Stimulated activated naive CD8-positive, alpha-beta T cell treated with anti-CD3 and anti-CD28 coated beads, Interleukin-15, Interleukin-2, amounts not matched to agents 100 ng/mL and 50 ng/mL, for 24 hours (primary cell): ENCODE data around the gene LPAR3.

Experiments used
- H3K27ac Mint-ChIP-seq: one replicate; pipeline ENCODE4 v1.8.0; 2021; ENCODE audit warnings: mild to moderate bottlenecking, mixed read lengths
- H3K27me3 Mint-ChIP-seq: one replicate; pipeline ENCODE4 v1.8.0; 2021; ENCODE audit warnings: mixed read lengths
- H3K36me3 Mint-ChIP-seq: one replicate; pipeline ENCODE4 v1.8.0; 2021; ENCODE audit warnings: low read depth, mixed read lengths
- H3K4me1 Mint-ChIP-seq: one replicate; pipeline ENCODE4 v1.8.0; 2021; ENCODE audit warnings: low read depth, mixed read lengths
- H3K4me3 Mint-ChIP-seq: one replicate; pipeline ENCODE4 v1.8.0; 2021; ENCODE audit warnings: mild to moderate bottlenecking, mixed read lengths
- H3K9me3 Mint-ChIP-seq: one replicate; pipeline ENCODE4 v1.8.0; 2021; ENCODE audit warnings: mixed read lengths

LPAR3 gene

DNA sequence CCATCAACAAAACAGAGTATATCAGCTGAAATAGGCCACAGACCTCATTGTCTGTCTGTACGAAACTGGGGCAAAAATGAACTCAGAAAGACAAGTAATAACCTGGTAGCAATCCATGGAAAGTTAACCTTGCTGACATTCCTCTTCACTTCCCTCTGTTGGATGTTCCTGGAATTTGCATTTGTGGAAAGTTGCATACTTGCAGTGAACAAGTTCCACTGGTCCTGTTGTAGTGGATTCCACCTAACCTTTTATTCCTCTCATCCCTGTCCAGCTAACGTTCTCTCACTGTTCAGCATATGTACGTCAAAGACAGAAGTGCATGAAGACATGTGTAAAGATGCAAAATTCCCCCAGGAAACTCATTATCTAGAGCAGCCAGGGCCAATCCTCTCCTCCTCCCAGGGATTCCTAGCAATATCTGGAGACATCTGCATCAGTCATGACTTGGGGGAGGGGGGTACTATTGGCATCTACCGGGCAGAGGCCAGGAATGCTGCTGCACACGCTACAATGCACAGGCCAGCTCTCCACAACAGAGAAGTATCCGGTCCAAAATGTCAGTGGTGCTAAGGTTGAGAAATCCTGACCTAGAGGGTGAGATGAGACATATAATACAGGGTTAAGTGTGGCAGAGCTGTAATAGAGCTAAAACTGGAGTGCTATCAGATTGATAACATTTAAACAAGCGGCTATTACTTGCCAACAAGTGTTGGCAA is 8.2 kb downstream of the LPAR3 start:
- Mint-ChIP-seq H3K4me1 (peaks cover 6% of the 10 kb centered on the region), H3K27ac (no peak overlapping the region), H3K36me3 (no peaks in the 10 kb centered on the region)

DNA sequence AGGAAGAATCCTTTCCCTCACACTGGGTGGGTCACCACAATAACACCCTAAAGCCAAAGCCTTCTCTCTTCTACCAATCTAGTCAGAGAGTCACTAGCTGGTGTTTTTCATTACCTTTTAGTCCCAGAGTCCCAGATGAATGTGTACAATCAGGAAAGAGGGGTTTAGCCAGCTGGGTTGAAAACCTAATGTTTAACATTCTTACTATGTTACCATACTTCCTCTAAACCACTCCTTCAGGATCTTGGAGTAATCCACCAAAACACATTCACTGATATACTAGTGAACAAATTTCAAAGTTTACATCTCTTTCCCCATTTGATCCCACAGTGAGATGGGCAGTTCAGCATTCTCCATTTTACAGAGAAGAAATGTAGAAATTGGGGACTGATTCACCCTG is 9.7 kb downstream of the LPAR3 start:
- Mint-ChIP-seq H3K4me1 (no peaks in the 10 kb centered on the region), H3K27me3 (no peaks in the 10 kb centered on the region), H3K9me3 (peaks cover 4% of the 10 kb centered on the region), H3K36me3 (no peaks in the 10 kb centered on the region), H3K4me3 (no peak overlapping the region), H3K27ac (no peak overlapping the region)

More for the DNA sequence above, 8.2 kb downstream of the LPAR3 start:
- H3K4me3 Mint-ChIP-seq, result no peak overlapping the region
- H3K27me3 Mint-ChIP-seq, result no peaks in the 10 kb centered on the region
- H3K9me3 Mint-ChIP-seq, result peaks cover 4% of the 10 kb centered on the region

DNA sequence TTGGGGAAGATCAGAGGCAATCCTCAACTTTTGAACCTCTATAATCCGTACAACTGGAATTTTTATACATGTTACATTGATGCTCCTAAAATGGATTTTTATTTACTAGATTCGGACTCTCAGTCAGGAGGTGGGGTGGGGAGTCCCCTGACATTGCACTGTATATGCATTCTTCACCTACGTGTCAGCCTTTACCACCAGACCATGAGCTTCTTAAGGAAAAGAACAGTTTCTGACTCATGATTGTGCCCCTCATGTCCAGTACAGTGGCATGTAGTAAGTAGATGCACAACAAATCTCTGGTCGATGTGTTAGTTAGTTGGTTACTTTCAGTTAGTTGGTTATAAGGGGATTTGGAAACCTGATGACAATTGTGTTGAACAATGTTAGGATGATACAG is 15.4 kb downstream of the LPAR3 start:
- H3K27ac Mint-ChIP-seq, result no peak overlapping the region
- no peaks in the 10 kb centered on the region for H3K27me3 Mint-ChIP-seq
- no peak overlapping the region for H3K4me3 Mint-ChIP-seq
- no peaks in the 10 kb centered on the region for H3K36me3 Mint-ChIP-seq
- peaks cover 5% of the 10 kb centered on the region for H3K4me1 Mint-ChIP-seq
- peaks cover 4% of the 10 kb centered on the region for H3K9me3 Mint-ChIP-seq

DNA sequence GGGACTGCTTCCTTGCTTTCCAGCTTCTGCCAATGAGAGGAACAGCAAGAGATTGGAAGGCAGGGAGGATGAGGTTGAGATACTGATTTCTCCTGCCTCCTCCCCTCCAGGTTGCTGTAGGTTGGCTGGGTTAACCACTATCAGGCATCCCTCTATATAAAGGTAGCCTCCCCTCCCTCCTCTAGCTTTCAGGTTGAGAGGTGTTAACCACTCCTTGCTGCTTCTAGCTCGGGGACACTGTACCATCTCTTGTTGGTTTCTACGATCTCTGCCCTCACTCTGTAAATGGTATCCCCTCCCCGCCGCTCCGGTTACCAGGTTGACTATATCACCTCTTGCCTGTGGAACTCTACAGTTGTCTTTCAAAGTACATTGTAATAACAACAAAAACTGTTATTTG is 16.7 kb downstream of the LPAR3 start:
- no peaks in the 10 kb centered on the region for H3K36me3 Mint-ChIP-seq
- H3K4me1 Mint-ChIP-seq, result peaks cover 5% of the 10 kb centered on the region
- H3K4me3 Mint-ChIP-seq, result no peak overlapping the region
- H3K9me3 Mint-ChIP-seq, result peaks cover under 1% of the 10 kb centered on the region
- H3K27ac Mint-ChIP-seq, result no peak overlapping the region
- H3K27me3 Mint-ChIP-seq, result peaks cover 7% of the 10 kb centered on the region

DNA sequence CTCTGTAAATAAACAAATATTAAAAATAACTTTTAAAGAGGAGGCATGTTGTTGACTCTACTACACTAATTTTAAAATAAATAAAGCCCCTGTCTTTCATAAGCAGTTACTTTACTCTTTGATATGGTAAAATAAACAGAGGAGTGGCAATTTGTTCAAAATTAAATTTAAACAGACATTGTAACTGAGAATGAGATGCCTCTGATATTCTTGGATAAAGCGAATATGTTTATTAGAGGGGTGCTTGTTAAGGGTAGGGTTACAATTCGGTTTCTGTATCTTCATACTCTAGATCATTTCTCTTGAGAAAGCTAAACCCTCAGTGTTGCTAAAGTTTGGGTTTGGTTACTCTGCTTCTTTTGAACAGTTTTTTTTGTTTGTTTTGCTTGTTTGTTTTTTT is 19.6 kb downstream of the LPAR3 start:
- no peak overlapping the region for H3K27ac Mint-ChIP-seq
- no peak overlapping the region for H3K4me3 Mint-ChIP-seq
- peaks cover 14% of the 10 kb centered on the region for H3K27me3 Mint-ChIP-seq
- no peaks in the 10 kb centered on the region for H3K36me3 Mint-ChIP-seq
- H3K9me3 Mint-ChIP-seq, result no peaks in the 10 kb centered on the region
- H3K4me1 Mint-ChIP-seq, result peaks cover 5% of the 10 kb centered on the region

DNA sequence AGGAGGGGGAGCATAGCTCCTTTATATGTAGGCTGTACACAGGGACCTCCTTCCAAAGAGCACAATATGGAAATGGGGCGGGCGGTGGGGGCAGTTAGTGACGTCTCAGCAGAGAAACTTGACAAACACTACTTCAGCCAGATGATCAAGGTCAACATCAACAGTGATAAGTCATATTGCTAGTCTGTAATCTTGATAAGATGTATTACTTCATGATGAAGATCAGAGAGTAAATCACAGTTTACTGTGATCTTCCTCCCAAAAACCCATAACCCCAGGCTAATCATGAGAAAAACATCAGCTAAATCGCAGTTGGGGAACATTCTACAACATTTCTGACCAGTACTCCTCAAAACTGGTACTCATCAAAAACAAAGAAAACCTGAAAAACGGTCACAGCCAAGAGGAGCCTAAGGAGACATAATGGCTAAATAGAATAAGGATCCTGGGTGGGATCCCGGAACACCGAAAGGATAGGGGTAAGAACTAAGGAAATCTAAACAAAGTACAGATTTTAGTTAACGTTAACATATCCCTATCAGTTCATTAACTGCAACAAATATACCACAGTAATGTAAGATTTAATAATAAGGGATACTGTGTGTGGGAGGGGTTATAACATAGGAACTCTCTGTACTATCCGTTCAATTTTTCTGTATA is 20.2 kb downstream of the LPAR3 start:
- Mint-ChIP-seq H3K27me3 (peaks cover 14% of the 10 kb centered on the region), H3K9me3 (no peaks in the 10 kb centered on the region), H3K36me3 (no peaks in the 10 kb centered on the region), H3K4me3 (no peak overlapping the region), H3K27ac (no peak overlapping the region), H3K4me1 (peaks cover 5% of the 10 kb centered on the region)

DNA sequence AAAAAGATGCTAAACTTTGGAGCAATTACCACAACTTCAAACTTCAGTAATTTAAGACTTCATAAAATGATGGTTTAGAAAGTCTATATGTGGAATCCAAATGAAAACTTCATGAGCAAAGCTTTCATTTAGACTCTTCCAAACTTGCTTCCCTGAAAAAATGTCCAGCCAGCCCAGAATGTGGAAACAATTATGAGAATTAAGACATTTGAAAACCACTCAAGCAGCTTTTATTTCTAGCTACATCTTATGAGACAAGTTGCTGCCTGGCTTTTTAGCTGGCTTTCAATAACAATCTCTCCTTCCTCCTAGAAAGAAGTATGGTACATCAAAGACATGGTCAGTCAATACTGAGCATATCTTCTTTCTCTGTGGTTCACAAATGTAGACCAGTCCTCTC is 21.8 kb downstream of the LPAR3 start:
- no peak overlapping the region for H3K27ac Mint-ChIP-seq
- H3K4me1 Mint-ChIP-seq, result peaks cover 1% of the 10 kb centered on the region
- H3K4me3 Mint-ChIP-seq, result no peak overlapping the region
- no peaks in the 10 kb centered on the region for H3K36me3 Mint-ChIP-seq
- H3K27me3 Mint-ChIP-seq, result peaks cover 14% of the 10 kb centered on the region
- H3K9me3 Mint-ChIP-seq, result no peaks in the 10 kb centered on the region

DNA sequence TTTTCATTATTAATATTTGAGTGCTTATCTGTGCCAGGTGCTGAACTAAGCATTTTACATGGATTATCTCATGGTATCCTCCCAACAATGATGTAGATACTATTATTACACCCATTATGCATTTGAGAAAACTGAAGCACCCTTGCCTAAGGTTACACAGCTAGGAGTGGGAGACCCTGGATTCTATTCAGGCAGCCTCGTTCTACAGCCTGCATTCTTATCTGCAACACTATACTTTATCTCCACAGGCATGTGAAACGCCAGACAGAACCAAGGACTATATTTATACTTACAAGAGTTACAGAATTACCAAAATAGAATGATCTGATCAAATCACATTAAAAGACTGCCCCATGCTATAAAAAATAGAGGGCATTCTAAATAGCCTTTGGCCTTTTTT is 22.4 kb downstream of the LPAR3 start:
- no peak overlapping the region for H3K27ac Mint-ChIP-seq
- no peak overlapping the region for H3K4me3 Mint-ChIP-seq
- H3K4me1 Mint-ChIP-seq, result no peaks in the 10 kb centered on the region
- peaks cover 14% of the 10 kb centered on the region for H3K27me3 Mint-ChIP-seq
- no peaks in the 10 kb centered on the region for H3K36me3 Mint-ChIP-seq
- H3K9me3 Mint-ChIP-seq, result no peaks in the 10 kb centered on the region

DNA sequence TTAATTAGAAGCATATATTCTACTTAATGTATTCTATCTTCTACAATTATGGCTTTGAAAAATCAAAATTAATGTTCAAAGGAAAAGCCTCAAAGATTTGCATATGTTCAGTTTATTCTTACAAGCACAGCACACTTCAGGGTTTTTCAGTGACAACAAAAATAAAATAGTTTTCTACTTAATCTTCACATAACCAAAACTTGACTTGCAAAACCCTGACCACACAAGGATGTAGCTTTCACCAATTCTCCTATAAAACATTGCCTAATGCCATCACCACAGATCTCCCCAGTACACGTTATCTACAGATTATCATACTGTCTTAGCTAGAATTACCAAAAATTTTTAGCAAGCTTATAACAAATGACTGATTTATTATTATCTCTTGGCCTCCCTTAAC is 23.3 kb downstream of the LPAR3 start:
- Mint-ChIP-seq H3K27me3 (peaks cover 14% of the 10 kb centered on the region), H3K36me3 (no peaks in the 10 kb centered on the region), H3K27ac (no peak overlapping the region), H3K9me3 (no peaks in the 10 kb centered on the region), H3K4me3 (no peak overlapping the region), H3K4me1 (peaks cover 2% of the 10 kb centered on the region)

DNA sequence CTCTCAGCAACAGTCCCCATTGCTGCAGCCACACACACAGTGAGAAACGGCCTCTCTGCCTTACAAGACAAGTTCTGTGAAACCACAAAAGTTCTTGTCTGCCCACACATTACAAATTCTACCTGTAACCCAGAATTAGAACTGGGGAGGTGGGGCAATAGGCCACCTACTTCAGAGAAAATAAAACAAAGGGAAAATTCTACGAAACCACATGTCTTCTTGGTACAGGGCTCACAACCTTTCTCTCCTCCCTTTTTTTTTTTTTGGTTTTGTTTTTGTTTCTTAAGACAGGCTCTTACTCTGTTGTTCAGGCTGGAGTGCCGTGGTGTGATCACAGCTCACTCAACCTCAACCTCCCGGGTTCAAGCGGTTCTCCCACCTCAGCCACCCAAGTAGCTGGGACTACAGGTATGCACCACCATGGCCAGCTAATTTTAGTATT is 30.2 kb downstream of the LPAR3 start:
- peak overlapping the region; percentile 75 for H3K27ac Mint-ChIP-seq
- peaks cover 42% of the 10 kb centered on the region for H3K4me1 Mint-ChIP-seq
- H3K9me3 Mint-ChIP-seq, result no peaks in the 10 kb centered on the region
- H3K4me3 Mint-ChIP-seq, result peak overlapping the region; percentile 61
- H3K36me3 Mint-ChIP-seq, result no peaks in the 10 kb centered on the region
- H3K27me3 Mint-ChIP-seq, result peaks cover 3% of the 10 kb centered on the region

DNA sequence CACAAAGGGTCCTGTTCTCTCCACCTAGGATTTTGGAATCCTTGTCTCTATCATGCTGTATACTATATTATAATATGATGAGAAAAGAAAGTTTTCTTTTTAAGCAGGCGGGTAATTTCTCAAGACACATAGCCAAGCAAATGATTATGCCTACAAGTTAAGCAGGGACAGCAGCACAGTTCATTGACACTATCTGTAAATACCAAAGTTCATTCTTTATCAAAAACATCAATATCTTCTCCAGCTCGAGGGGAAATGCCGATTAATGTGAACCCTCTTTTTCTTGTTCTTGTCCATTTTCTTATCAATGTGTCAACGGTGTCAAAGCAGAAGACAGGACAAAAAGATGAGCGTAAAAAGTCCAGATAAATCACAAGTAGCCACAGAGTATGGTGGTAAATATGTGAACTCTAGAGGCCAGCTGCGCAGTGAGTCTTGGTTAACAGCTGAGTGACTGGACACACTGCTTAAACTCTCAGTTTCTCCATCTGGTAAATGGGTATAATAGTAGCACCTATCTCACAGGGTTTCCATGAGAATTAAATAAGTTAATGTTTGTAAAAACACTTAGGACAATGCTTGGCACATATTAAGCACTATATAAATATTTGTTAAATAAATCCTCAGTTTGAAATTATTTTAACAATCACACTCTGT is 30.9 kb downstream of the LPAR3 start:
- H3K36me3 Mint-ChIP-seq, result no peaks in the 10 kb centered on the region
- H3K27ac Mint-ChIP-seq, result no peak overlapping the region
- H3K27me3 Mint-ChIP-seq, result peaks cover 3% of the 10 kb centered on the region
- no peak overlapping the region for H3K4me3 Mint-ChIP-seq
- H3K9me3 Mint-ChIP-seq, result no peaks in the 10 kb centered on the region
- H3K4me1 Mint-ChIP-seq, result peaks cover 42% of the 10 kb centered on the region

DNA sequence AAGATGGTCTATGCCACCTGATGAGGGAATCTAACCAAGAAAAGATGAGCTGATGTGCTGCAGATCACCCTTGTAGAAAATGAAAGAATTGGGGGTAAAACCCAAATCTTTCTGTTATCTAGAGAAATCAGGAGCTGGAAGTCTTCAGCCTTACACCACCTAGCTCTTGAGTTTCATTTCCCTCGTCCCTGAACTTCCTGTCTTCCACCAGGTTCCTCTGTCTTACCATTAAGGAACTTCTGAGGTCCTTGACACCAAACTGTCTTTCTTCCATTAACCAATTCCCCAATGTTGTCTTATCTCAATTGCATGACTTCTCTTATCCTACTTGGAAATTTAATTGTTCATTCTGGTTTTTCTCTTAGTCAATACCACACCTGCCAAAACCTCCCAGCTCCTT is 31.5 kb downstream of the LPAR3 start:
- H3K27me3 Mint-ChIP-seq, result peaks cover 3% of the 10 kb centered on the region
- H3K4me3 Mint-ChIP-seq, result no peak overlapping the region
- H3K4me1 Mint-ChIP-seq, result peaks cover 42% of the 10 kb centered on the region
- H3K36me3 Mint-ChIP-seq, result no peaks in the 10 kb centered on the region
- no peak overlapping the region for H3K27ac Mint-ChIP-seq
- H3K9me3 Mint-ChIP-seq, result no peaks in the 10 kb centered on the region

DNA sequence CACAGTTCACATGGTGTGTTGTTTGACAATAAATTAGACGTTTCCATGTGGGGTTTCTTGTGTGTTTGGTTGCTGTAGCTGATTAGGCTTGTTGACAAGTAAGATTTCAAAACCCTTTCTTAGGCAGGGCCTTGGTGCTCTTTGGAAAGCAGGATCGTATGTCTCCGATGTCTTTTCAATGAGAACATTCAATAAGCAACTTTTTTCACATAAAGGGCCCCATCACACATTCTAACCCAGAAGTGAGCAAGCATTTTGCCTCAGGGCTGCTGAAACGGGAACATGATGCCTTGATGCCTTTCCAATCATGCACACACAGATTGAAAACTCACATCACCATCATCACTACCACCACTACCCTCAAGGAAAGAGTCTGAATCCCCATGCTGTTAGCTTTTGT is 33.1 kb downstream of the LPAR3 start:
- Mint-ChIP-seq H3K4me3 (no peak overlapping the region), H3K9me3 (no peaks in the 10 kb centered on the region), H3K27me3 (peaks cover 3% of the 10 kb centered on the region), H3K27ac (no peak overlapping the region), H3K36me3 (no peaks in the 10 kb centered on the region), H3K4me1 (peaks cover 54% of the 10 kb centered on the region)

DNA sequence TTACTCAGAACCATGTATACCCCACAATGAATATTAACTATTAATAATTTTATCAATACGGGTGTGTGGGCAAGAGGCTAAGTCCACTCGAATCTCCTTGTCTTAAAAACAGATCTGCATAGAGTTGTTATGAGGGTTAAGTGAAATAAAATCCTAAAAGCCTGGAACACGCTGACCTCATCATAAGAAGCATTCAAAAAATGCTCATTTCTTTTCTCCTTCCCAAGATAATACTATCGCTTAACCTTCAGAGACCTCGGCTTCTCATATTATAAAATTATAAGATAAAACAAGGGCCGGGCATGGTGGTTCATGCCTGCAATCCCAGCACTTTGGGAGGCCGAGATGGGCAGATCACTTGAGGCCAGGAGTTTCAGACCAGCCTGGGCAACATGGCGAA is 35.1 kb downstream of the LPAR3 start:
- H3K4me1 Mint-ChIP-seq, result peaks cover 56% of the 10 kb centered on the region
- H3K27me3 Mint-ChIP-seq, result peaks cover 3% of the 10 kb centered on the region
- no peaks in the 10 kb centered on the region for H3K36me3 Mint-ChIP-seq
- no peak overlapping the region for H3K4me3 Mint-ChIP-seq
- no peaks in the 10 kb centered on the region for H3K9me3 Mint-ChIP-seq
- no peak overlapping the region for H3K27ac Mint-ChIP-seq

DNA sequence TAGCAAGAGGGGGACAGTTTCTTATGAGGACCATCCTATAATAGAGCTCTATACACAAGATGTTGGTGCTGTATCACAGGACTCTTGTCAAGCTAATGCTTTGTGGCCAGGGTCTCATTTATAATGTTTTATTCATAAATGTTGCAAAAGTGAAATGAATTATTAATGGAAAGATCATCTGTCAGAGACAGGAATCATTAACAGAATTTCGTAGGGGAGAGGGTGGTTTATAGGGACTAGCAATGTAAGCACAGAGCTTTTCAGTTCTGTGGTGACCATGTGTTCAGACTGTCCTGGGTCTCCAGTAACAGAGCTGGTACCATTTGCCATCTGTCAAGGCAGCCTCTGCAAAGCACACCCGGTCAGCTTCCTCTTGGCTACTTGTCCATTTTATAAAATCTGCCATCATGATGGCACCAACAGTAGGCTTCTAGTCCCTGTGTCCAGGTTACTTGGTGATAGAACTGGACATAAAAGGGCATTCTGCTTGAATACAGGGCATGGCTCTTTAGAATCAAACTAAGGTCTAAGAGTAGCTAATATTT is 36.2 kb downstream of the LPAR3 start:
- Mint-ChIP-seq H3K4me1 (peaks cover 45% of the 10 kb centered on the region), H3K27ac (no peak overlapping the region), H3K4me3 (no peak overlapping the region), H3K9me3 (no peaks in the 10 kb centered on the region), H3K36me3 (no peaks in the 10 kb centered on the region), H3K27me3 (peaks cover 3% of the 10 kb centered on the region)
